SJSA1 (cell line): Measurements from ENCODE around the gene PCBP2. TPM values are rescaled to one million over a fixed set of nuclear protein-coding genes. Genes with fewer than 3 reads are reported as not detected.

Source experiments
- DNase-seq, 2 experiments: peaks; one replicate each; pipeline ENCODE4 v3.0.0-alpha.2; 2015 to 2020; ENCODE audit warnings: low spot score in 2 of 2, low read depth in 1 of 2
- H3K27ac ChIP-seq: fragments of 250-450 bp; sonication (Bioruptor Pico); 2 replicates; pipeline ENCODE4 v1.5.1; 2020; ENCODE audit warnings: mild to moderate bottlenecking, moderate library complexity
- H3K27me3 ChIP-seq: fragments of 250-450 bp; sonication (Bioruptor Pico); replicated peaks from 2 replicates; pipeline ENCODE4 v1.5.1; 2020; ENCODE audit warnings: mild to moderate bottlenecking, moderate library complexity
- H3K36me3 ChIP-seq: fragments of 250-450 bp; sonication (Bioruptor Pico); 2 replicates; pipeline ENCODE4 v1.5.1; 2020; ENCODE audit warnings: mild to moderate bottlenecking
- H3K4me1 ChIP-seq: fragments of 250-450 bp; sonication (Bioruptor Pico); replicated peaks from 2 replicates; pipeline ENCODE4 v1.6.1; 2021; ENCODE audit warnings: mild to moderate bottlenecking
- H3K4me3 ChIP-seq: fragments of 250-450 bp; sonication (Bioruptor Pico); 2 replicates; pipeline ENCODE4 v1.5.1; 2020; ENCODE audit warnings: mild to moderate bottlenecking
- H3K9me3 ChIP-seq: fragments of 250-450 bp; sonication (Bioruptor Pico); replicated peaks from 2 replicates; pipeline ENCODE4 v1.5.1; 2020; ENCODE audit warnings: mild to moderate bottlenecking
- total RNA-seq: library from RNA; depleted of rRNA; stranded (reverse); fragments of >200 nt; shearing (Covaris generic); gene quantifications from 2 replicates; pipeline ENCODE4 v1.2.3, GENCODE V29; 2014

PCBP2 gene
- total RNA-seq, 1 experiment from 2014 or later: 157 TPM

- Histone ChIP-seq H3K4me3 (no peak overlapping the region), H3K4me1 (peaks cover 11% of the 10 kb centered on the region), H3K27ac (no peak overlapping the region), H3K9me3 (no peaks in the 10 kb centered on the region), H3K36me3 (peaks cover 46% of the 10 kb centered on the region), H3K27me3 (no peaks in the 10 kb centered on the region)
- DNase-seq: no peak
Observed at GRCh38 chr12:53507603-53507885, 55.6 kb downstream of the PCBP2 start.

DNA sequence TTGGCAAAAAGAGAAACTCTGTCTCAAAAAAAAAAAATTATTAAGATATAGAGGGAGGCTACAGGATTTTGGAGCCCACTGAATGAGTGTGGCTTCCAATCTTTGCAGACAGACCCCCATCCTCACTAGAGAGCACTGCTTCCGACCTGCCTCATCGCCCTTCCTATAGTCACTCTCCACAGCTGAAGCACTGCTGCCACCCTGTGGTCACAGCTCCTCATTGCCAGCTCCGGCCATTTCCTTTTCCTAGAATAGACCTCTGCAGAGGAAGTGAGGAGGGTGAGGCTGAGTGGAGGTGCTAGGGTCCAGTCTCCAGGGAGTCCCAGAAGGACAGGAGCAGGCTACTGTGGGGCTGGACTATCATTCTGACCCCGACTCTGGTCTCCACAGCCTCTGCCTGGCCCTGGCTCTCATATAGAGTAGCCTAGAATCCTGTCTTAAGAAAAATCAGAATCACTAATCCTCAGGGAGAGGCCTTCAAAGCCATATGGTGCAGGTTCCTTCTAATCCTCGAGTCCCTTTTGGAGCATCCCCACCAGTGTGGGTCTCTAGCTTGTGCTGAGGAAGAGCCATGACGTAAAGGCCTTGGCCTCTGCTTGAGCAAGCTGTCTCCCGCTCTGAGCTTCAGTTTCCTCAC, 56.8 kb downstream of the PCBP2 start:
- Histone ChIP-seq H3K4me1 (peaks cover 11% of the 10 kb centered on the region), H3K27ac (no peak overlapping the region), H3K36me3 (peaks cover 51% of the 10 kb centered on the region), H3K9me3 (no peaks in the 10 kb centered on the region), H3K4me3 (no peak overlapping the region), H3K27me3 (no peaks in the 10 kb centered on the region)
- peak; percentile 81 to 87 for DNase-seq

- Histone ChIP-seq H3K36me3 (peaks cover 50% of the 10 kb centered on the region), H3K27me3 (no peaks in the 10 kb centered on the region), H3K9me3 (no peaks in the 10 kb centered on the region), H3K4me1 (peaks cover 6% of the 10 kb centered on the region), H3K4me3 (no peak overlapping the region), H3K27ac (no peak overlapping the region)
- no peak for DNase-seq
Observed at GRCh38 chr12:53510181-53510812, 58.4 kb downstream of the PCBP2 start.

DNA sequence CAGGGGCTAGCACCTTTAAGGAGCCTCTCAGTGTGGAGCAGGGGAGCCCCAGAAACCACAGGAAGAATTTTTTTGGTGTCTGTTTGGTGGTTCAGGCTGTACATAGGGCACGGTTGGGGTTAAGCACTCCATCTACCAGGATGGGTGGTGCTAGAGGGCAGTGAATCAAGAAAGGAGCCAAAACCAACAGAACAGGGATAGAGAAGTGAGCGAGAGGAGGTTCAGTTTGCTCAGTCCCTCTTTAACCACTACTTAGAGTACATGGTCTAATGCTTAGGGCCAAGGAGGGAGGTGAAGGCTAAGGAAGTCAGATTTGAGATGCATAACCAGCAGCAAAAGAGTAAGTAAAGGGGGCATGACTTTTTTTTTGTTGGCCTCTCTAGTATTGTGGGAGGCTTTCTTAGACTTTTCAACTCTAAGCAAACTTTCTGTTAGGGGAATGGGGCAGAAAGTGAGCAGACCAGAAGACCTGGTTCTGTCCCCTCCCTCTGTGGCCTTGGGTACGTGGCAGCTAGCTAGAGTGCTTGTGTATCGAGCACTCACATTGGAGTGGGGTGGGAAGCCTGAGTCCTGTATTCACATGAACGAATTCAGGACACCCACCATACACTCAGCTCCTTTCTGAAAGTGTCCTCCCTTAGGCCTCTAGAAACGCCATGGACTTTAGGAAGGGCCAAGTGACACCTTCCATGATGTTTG, 62.0 kb downstream of the PCBP2 start:
- H3K4me1 ChIP-seq: no peaks in the 10 kb centered on the region
- no peak for DNase-seq
- H3K9me3 ChIP-seq: no peaks in the 10 kb centered on the region
- H3K4me3 ChIP-seq: no peak overlapping the region
- peaks cover 61% of the 10 kb centered on the region for H3K36me3 ChIP-seq
- no peaks in the 10 kb centered on the region for H3K27me3 ChIP-seq
- no peak overlapping the region for H3K27ac ChIP-seq

GRCh38 chr12:53514628-53515290, 62.9 kb downstream of the PCBP2 start:
- no peak overlapping the region for H3K4me3 ChIP-seq
- DNase-seq: no peak
- no peak overlapping the region for H3K27ac ChIP-seq
- peaks cover 70% of the 10 kb centered on the region for H3K36me3 ChIP-seq
- H3K9me3 ChIP-seq: no peaks in the 10 kb centered on the region
- H3K4me1 ChIP-seq: no peaks in the 10 kb centered on the region
- H3K27me3 ChIP-seq: no peaks in the 10 kb centered on the region

DNA sequence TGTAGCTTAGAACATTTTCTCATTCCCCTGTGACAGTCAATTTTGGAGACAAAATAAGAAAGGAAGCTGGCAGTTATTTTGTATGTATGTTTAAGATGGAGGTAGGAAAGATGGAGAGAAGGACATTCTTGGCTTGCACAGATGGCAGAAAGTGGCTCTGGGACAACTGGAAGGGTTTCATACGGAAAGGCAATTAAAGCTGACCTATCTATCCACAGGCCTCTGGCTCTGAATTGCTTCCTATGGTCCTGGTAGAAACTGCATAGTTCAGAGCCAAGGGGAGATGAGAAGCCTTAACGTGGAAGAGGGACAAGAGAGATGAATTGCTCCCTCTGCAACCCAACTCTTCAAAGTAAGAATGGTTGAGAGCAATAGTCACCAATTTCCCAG, 63.4 kb downstream of the PCBP2 start:
- H3K4me1 ChIP-seq: no peaks in the 10 kb centered on the region
- H3K27ac ChIP-seq: no peak overlapping the region
- no peaks in the 10 kb centered on the region for H3K9me3 ChIP-seq
- no peak overlapping the region for H3K4me3 ChIP-seq
- DNase-seq: no peak
- H3K27me3 ChIP-seq: no peaks in the 10 kb centered on the region
- H3K36me3 ChIP-seq: peaks cover 74% of the 10 kb centered on the region

DNA sequence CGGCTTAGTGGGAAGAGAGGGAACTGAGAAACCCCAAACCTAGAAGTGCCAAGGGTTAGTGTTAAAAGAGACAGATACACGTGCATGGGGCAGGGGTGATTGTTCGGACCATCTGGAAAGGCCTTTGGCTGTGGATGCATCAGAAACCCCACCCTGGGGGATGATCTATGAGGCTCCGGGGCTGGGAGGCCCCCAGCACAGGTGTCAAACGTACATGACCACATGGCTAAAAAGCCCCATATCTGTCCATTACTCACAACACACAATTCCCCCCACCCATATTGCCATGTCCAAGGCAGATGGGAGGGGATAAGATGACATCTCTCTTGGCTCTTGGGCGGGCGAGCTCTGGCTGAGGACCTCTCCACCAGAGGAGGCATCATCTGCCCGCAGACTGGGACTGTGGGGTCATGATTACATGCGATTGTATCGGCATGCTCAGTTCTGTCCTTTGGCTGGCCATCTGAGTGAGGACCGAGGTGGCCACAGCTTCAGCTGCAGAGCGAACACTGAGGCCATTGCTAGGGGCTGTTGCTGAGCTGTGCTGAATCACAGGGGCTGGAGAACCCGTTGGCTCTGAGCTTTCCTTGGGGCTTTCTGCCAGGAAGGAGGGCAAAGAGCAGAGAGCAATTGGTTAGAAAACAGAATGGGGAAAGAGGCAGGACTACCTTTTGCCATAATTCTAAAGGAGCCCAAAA, 65.0 kb downstream of the PCBP2 start:
- Histone ChIP-seq H3K4me3 (no peak overlapping the region), H3K27ac (no peak overlapping the region), H3K4me1 (no peaks in the 10 kb centered on the region), H3K36me3 (peaks cover 82% of the 10 kb centered on the region), H3K9me3 (no peaks in the 10 kb centered on the region), H3K27me3 (no peaks in the 10 kb centered on the region)
- no peak for DNase-seq

- Histone ChIP-seq H3K27me3 (no peaks in the 10 kb centered on the region), H3K4me1 (no peaks in the 10 kb centered on the region), H3K4me3 (no peak overlapping the region), H3K27ac (no peak overlapping the region), H3K9me3 (no peaks in the 10 kb centered on the region), H3K36me3 (peaks cover 84% of the 10 kb centered on the region)
- DNase-seq: no peak
Observed at GRCh38 chr12:53518381-53518780, 66.5 kb downstream of the PCBP2 start.

DNA sequence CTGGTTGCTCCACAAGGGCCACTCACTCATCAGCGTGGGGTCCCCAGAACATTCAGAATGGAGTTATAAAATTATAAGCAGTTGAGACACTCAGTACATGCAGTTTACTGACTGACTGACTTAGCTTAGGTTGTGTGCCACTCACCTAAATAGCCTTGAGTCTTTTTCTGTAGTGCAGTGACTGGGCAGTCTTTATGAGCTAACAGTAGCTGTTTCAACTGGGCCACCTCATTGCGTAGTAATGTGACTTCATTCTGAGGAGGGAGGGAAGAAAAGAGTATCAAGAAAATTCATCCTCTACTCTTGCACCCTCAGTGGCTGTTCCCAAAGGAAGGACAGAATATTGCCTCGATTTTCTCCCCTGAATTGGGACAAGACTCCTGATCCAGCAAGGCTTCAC, 71.2 kb downstream of the PCBP2 start:
- no peaks in the 10 kb centered on the region for H3K9me3 ChIP-seq
- H3K36me3 ChIP-seq: peaks cover 71% of the 10 kb centered on the region
- no peak for DNase-seq
- H3K27me3 ChIP-seq: no peaks in the 10 kb centered on the region
- H3K4me3 ChIP-seq: no peak overlapping the region
- H3K27ac ChIP-seq: no peak overlapping the region
- H3K4me1 ChIP-seq: no peaks in the 10 kb centered on the region

DNA sequence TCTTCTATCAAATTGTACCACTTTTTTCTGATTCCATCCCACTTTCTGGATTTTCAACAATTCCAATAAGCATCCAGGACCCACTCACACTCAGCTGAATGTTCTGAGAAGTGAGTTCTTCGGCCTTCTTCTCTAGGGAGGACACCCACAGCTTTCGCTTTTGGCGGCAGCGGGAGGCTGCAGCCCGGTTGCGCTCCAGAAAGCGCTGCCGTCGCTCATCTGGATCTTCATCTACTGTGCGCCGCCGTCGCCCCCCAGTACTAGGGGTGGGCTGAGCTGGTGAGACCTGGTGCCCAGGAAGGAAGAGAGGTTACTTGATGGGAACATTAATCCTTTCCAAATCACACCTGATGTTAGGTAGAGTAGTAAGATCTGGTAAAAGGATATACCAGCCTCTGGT, 72.6 kb downstream of the PCBP2 start:
- Histone ChIP-seq H3K4me1 (no peaks in the 10 kb centered on the region), H3K4me3 (no peak overlapping the region), H3K9me3 (no peaks in the 10 kb centered on the region), H3K27ac (no peak overlapping the region), H3K27me3 (no peaks in the 10 kb centered on the region), H3K36me3 (peaks cover 61% of the 10 kb centered on the region)
- DNase-seq: no peak

- no peak for DNase-seq
- Histone ChIP-seq H3K4me3 (no peak overlapping the region), H3K4me1 (peaks cover 7% of the 10 kb centered on the region), H3K27ac (no peak overlapping the region), H3K27me3 (no peaks in the 10 kb centered on the region), H3K36me3 (peaks cover 54% of the 10 kb centered on the region), H3K9me3 (no peaks in the 10 kb centered on the region)
Observed at GRCh38 chr12:53530061-53530460, 78.2 kb downstream of the PCBP2 start.
